AG09319 (cell line): ENCODE measurements around the gene PYGO1.
"Not testable (repeated sequence)": the region's sequence is repeated elsewhere in the genome, so short reads cannot be mapped to it uniquely, and the experiment has no call there.

Experiments used
- DNase-seq: peaks from one replicate; pipeline ENCODE4 v3.0.0-alpha.2; 2010; ENCODE audit warnings: low read depth; ENCODE audit errors: extremely low read depth
- TF ChIP-seq, protein P1 (sequence below): IDR thresholded peaks from 2 replicates; pipeline ENCODE4 v1.5.1; 2011; ENCODE audit warnings: low read depth, mild to moderate bottlenecking, inconsistent platforms, low read length, moderate library complexity

Gene PYGO1

DNA sequence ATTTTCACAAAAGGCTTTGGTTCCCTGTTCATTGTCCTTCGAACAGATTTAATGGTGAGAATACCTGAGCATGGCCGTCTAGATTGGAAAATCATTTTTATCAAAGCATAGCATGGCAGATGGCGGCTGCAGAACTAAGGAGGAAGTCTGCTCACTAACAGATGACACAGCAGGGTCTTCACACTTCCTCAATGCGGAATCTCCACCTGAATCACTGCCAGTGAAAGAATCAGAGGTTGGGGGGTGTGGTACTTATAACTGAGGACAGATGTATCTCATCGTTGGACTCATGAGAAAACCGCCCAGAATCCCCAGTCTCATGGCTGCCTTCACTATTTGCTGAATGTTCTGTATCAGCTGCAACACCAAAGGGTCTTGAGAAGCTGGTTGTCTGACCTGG, 31.6 kb upstream of the PYGO1 start:
- DNase-seq = no peak

DNA sequence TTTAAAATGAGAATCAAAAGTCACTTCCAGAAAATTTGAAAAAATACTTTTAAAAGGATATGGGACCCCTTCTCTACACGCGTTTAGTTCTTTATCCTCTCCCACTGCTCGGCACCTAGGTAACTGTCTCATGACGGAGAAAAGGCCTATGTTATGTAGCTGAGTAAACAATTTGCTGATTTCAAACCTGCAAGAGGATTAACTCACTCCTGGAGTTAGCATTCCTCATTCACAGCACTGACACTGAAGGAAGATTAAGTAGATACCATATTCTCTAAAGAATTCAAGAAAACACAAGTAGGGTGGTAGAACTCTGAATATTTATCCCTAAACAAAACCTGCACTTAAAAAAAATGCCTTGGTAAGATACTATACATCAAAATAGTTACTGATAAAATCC, 30.2 kb upstream of the PYGO1 start:
- TF ChIP-seq, protein P1, sequence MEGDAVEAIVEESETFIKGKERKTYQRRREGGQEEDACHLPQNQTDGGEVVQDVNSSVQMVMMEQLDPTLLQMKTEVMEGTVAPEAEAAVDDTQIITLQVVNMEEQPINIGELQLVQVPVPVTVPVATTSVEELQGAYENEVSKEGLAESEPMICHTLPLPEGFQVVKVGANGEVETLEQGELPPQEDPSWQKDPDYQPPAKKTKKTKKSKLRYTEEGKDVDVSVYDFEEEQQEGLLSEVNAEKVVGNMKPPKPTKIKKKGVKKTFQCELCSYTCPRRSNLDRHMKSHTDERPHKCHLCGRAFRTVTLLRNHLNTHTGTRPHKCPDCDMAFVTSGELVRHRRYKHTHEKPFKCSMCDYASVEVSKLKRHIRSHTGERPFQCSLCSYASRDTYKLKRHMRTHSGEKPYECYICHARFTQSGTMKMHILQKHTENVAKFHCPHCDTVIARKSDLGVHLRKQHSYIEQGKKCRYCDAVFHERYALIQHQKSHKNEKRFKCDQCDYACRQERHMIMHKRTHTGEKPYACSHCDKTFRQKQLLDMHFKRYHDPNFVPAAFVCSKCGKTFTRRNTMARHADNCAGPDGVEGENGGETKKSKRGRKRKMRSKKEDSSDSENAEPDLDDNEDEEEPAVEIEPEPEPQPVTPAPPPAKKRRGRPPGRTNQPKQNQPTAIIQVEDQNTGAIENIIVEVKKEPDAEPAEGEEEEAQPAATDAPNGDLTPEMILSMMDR = no peak
- no peak for DNase-seq

More for the DNA sequence above, 31.6 kb upstream of the PYGO1 start:
- TF ChIP-seq, protein P1 = no peak

DNA sequence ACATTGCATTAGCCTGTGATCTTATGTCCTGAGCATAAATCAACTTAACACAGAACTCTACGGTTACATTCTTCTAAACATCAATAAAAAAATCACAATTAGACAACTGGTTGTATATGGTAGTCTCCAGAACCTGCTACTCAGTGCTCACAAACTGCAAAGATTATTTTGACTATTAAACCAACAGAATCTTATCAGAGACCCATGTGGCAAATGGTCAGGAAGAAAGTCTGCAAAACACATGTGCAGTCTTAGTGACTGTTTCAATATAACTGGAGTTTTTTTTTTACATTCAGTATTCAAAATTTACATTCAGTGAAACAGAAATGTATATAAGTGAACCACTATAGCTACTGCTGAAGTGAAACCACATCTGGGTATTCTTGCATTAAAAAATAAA, 27.3 kb upstream of the PYGO1 start:
- no peak for DNase-seq

DNA sequence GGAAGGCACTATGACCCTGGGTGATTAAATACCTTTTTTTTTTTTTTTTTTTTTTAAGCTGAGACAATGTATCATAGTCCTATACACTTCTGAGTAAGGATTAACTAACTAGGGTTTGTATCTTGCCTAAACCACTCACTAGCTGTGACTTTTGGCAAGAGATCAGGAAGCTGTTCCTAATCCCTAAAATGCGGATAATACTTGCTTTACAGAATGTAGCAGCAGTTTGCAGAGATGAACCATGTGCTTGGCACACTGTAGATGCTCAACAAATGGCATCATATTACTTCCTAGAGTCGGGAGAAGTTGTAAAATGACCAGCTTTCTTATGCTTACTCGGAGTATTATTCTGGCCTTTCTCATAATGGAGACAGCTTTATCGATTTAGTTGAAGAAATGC, 25.6 kb upstream of the PYGO1 start:
- TF ChIP-seq, protein P1 = no peak
- no peak for DNase-seq

More for the DNA sequence above, 27.3 kb upstream of the PYGO1 start:
- TF ChIP-seq, protein P1 = no peak

DNA sequence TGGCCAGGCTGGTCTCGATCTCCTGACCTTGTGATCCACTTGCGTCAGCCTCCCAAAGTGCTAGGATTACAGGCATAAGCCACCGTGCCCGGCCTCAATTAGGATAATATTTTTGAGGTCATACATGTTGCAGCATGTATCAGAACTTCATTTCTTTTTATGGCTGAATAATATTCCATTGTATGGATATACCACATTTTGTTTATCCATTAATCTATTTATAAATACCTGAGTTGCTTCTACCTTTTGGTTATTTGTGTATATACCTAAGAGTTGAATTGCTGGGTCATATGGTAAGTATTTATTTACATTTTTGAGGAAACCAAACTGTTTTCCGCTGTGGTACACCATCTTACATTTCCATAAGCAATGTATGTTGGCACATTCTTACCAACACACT, 18.1 kb upstream of the PYGO1 start:
- TF ChIP-seq, protein P1 = no peak
- no peak for DNase-seq

DNA sequence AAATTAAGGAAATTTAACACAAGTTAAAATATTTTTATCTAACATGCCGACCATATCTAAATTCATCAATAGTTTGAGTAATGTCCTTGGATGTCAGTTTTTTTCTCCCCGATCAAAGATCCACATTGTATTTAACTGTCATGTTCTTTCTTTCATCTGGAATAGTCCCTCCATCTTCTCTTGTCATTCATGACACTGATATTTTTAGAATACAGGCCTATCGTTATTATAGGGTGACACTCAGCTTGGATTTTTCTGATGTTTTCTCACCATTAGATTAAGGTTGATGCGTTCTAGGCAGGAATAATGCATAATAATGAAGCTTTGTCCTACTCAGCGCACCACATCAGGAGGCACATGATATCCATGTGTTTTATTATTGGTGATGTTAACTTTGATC, 13.2 kb upstream of the PYGO1 start:
- DNase-seq = no peak
- TF ChIP-seq, protein P1 = no peak

DNA sequence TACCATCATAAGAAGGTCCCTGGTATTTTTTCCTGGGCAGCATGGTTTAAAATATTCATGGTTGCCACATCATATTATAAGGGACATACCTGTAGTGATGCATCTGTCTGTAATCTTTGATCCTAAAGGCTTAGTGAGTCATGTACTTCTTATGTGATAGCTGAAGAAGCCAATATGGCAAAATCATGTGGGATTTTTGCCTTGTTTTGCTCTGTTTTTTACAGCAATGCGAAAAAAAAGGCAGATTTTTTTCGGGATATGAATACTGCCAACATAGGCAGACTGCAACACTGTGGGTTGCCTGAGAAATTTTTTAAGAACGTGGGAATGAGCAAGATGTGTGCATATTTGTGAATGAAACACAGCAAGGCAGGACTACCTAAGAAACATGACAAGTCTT, 11.3 kb upstream of the PYGO1 start:
- no peak for DNase-seq
- TF ChIP-seq, protein P1 = no peak

DNA sequence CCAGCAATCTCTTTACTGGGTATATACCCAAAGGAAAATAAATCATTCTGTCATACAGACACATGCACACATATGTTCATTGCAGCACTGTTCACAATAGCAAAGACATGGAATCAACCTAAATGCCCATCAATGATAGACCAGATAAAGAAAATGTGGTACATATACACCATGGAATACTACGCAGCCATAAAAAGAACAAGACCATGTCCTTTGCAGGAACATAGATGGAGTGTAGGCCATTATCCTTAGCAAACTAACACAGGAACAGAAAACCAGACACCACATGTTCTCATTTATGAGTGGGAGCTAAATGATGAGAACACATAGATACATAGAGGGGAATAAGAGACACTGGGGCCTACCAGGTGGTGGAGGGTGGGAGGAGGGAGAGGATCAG, 4.9 kb upstream of the PYGO1 start:
- DNase-seq = not testable (repeated sequence)
